ENCODE measurements around the gene STAG2.

The STAG2 gene

DNA sequence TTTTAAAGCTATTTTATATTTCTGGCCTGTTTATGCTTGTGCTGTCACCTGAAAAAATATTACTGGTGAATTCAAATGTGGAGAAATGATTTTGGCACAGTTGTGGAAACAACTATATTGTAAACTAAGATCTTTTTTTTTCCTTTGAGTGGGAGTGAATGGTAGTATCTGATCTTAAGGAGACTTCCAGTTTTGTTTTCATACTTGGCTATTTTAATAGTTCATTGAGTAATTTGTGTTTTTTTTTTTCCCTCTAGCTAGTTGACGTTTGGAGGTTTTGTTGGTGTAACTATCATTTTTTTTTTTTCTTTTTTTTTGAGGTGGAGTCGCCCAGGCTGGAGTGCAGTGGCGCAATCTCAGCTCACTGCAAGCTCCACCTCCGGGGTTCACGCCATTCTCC is 10.5 kb downstream of the STAG2 start:
- TF ChIP-seq, protein P1, sequence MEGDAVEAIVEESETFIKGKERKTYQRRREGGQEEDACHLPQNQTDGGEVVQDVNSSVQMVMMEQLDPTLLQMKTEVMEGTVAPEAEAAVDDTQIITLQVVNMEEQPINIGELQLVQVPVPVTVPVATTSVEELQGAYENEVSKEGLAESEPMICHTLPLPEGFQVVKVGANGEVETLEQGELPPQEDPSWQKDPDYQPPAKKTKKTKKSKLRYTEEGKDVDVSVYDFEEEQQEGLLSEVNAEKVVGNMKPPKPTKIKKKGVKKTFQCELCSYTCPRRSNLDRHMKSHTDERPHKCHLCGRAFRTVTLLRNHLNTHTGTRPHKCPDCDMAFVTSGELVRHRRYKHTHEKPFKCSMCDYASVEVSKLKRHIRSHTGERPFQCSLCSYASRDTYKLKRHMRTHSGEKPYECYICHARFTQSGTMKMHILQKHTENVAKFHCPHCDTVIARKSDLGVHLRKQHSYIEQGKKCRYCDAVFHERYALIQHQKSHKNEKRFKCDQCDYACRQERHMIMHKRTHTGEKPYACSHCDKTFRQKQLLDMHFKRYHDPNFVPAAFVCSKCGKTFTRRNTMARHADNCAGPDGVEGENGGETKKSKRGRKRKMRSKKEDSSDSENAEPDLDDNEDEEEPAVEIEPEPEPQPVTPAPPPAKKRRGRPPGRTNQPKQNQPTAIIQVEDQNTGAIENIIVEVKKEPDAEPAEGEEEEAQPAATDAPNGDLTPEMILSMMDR (conservative IDR thresholded peaks at IDR 0.05; ENCODE audit: low read length) = no peak
- Histone ChIP-seq H3K27me3 (ENCODE audit: insufficient read depth, low read length, poor library complexity, severe bottlenecking) (no peaks in the 10 kb centered on the region), H3K4me3 (ENCODE audit: low read length, poor library complexity, severe bottlenecking) (no peak overlapping the region), H3K4me1 (ENCODE audit: insufficient read depth, low read length, poor library complexity, severe bottlenecking) (peaks cover 6% of the 10 kb centered on the region), H4K20me1 (ENCODE audit: insufficient read depth, low read length, poor library complexity, severe bottlenecking) (peaks cover 61% of the 10 kb centered on the region), H3K9ac (ENCODE audit: low read depth, low read length, poor library complexity, severe bottlenecking) (no peak overlapping the region), H3K9me2 (replicated peaks; ENCODE audit: low read depth, low read length) (no peaks in the 10 kb centered on the region), H3K4me2 (ENCODE audit: low read depth, low read length, poor library complexity, severe bottlenecking) (peak overlapping the region; percentile 27), H3K9me3 (ENCODE audit: insufficient read depth, low read depth, low read length) (no peaks in the 10 kb centered on the region), H3K36me3 (ENCODE audit: insufficient read depth, low read length) (no peaks in the 10 kb centered on the region), H2AFZ (ENCODE audit: low read length) (no peak overlapping the region), H3F3A (ENCODE audit: low read depth) (no peaks in the 10 kb centered on the region), H3K79me2 (ENCODE audit: insufficient read depth, low read length) (peaks cover 99% of the 10 kb centered on the region)

DNA sequence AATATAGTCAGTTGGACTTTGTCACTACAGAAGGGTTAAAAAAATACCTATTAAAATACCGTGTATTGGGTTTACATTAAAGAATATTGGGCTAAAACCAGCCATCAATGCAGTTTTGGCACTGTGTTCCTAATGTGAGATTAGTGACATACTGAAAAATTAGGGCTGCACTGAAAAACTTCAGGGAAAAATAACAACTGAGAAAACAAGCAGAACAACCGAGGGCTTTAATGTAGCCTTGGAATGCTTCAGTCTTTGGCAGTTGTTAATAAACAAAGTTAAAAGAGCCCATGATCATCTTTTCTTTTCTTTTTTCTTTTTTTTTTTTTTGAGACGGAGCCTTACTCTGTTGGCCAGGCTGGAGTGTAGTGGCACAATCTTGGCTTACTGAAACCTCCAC is 12.4 kb downstream of the STAG2 start:
- TF ChIP-seq EZH2phosphoT487 (IDR thresholded peaks at IDR 0.05; ENCODE audit: borderline replicate concordance) = no peak
- TF ChIP-seq, protein P1 (conservative IDR thresholded peaks at IDR 0.05; ENCODE audit: low read length) = no peak
- Histone ChIP-seq H3F3A (ENCODE audit: low read depth) (no peaks in the 10 kb centered on the region), H3K4me1 (ENCODE audit: insufficient read depth, low read length, poor library complexity, severe bottlenecking) (peaks cover 2% of the 10 kb centered on the region), H3K4me3 (ENCODE audit: low read length, poor library complexity, severe bottlenecking) (no peak overlapping the region), H3K9me2 (replicated peaks; ENCODE audit: low read depth, low read length) (no peaks in the 10 kb centered on the region), H4K20me1 (ENCODE audit: insufficient read depth, low read length, poor library complexity, severe bottlenecking) (peaks cover 71% of the 10 kb centered on the region), H3K27me3 (ENCODE audit: insufficient read depth, low read length, poor library complexity, severe bottlenecking) (no peaks in the 10 kb centered on the region), H3K4me2 (ENCODE audit: low read depth, low read length, poor library complexity, severe bottlenecking) (no peak overlapping the region), H3K9me3 (ENCODE audit: insufficient read depth, low read depth, low read length) (no peaks in the 10 kb centered on the region), H2AFZ (ENCODE audit: low read length) (no peak overlapping the region), H3K79me2 (ENCODE audit: insufficient read depth, low read length) (peaks cover 99% of the 10 kb centered on the region), H3K9ac (ENCODE audit: low read depth, low read length, poor library complexity, severe bottlenecking) (no peak overlapping the region), H3K36me3 (ENCODE audit: insufficient read depth, low read length) (no peaks in the 10 kb centered on the region)

DNA sequence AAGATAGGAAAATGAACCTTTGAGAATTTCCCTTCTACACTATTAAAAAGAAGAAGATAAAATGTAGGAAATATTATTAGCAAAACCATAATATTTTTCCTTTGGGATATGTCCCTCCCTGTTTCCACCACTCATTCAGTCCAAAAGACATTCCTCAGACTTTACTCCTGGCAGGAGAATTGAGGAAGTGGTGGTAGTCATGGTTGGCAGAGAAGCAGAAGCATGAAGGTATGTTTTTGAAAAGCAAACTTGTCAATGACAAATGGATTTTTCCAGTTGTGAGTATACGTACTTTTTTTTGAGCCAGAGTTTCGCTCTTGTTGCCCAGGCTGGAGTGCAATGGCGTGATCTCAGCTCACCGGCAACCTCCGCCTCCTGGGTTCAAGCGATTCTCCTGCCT is 13.7 kb downstream of the STAG2 start:
- TF ChIP-seq EZH2phosphoT487 (IDR thresholded peaks at IDR 0.05; ENCODE audit: borderline replicate concordance) = no peak
- TF ChIP-seq, protein P1 (conservative IDR thresholded peaks at IDR 0.05; ENCODE audit: low read length) = no peak
- H3K27me3 ChIP-seq (ENCODE audit: insufficient read depth, low read length, poor library complexity, severe bottlenecking) = no peaks in the 10 kb centered on the region
- no peak overlapping the region for H3K4me2 ChIP-seq (ENCODE audit: low read depth, low read length, poor library complexity, severe bottlenecking)
- H3K9ac ChIP-seq (ENCODE audit: low read depth, low read length, poor library complexity, severe bottlenecking) = no peak overlapping the region
- no peaks in the 10 kb centered on the region for H3K4me1 ChIP-seq (ENCODE audit: insufficient read depth, low read length, poor library complexity, severe bottlenecking)
- no peaks in the 10 kb centered on the region for H3F3A ChIP-seq (ENCODE audit: low read depth)
- no peaks in the 10 kb centered on the region for H3K36me3 ChIP-seq (ENCODE audit: insufficient read depth, low read length)
- no peaks in the 10 kb centered on the region for H3K9me2 ChIP-seq (replicated peaks; ENCODE audit: low read depth, low read length)
- H3K79me2 ChIP-seq (ENCODE audit: insufficient read depth, low read length) = peaks cover 99% of the 10 kb centered on the region
- peaks cover 72% of the 10 kb centered on the region for H4K20me1 ChIP-seq (ENCODE audit: insufficient read depth, low read length, poor library complexity, severe bottlenecking)
- no peak overlapping the region for H3K4me3 ChIP-seq (ENCODE audit: low read length, poor library complexity, severe bottlenecking)
- no peaks in the 10 kb centered on the region for H3K9me3 ChIP-seq (ENCODE audit: insufficient read depth, low read depth, low read length)
- no peak overlapping the region for H2AFZ ChIP-seq (ENCODE audit: low read length)
